GM19372 (cell line): ENCODE measurements around the gene SGF29.
"Not testable (repeated sequence)": the region's sequence is repeated elsewhere in the genome, so short reads cannot be mapped to it uniquely, and the experiment has no call there.

Source experiments
- ATAC-seq: cut with Tn5 transposase; IDR thresholded peaks from one replicate; pipeline ENCODE4 v1.9.1; 2021; ENCODE audit warnings: mild to moderate bottlenecking, low read depth, moderate library complexity; ENCODE audit not compliant: unreplicated experiment

SGF29 gene

DNA sequence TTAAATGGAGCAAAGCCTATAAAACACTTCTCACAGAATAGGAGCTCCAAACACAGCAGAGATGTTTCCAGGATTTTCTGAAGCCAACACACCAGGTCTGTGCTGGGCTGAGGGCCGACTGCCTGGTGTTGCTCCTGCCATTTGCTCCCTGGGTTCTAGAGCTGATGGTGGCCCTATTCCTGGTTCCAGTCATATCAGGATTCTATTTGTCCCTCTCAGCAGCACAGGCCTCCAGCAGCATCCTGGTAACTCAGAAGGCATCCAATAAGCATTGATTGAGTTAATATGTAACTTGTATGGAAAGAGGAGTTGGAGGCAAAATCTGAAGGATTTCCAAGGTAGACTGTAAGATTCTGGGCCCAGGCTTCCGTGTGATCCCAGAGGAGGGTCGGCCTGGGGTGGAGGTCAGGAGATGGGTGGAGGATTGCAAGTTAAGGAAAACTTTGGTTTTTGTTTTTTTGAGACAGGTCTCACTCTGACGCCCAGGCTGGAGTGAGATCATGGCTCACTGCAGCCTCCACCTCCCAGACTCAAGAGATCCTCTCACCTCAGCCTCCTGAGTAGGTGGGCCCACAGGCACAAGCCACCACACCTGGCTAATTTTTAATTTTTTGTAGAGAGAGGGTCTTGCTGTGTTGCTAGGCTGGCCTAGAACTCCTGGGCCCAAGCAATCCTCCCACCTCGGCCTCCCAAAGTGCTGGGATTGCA is 20.6 kb upstream of the SGF29 start:
- no peak for ATAC-seq

DNA sequence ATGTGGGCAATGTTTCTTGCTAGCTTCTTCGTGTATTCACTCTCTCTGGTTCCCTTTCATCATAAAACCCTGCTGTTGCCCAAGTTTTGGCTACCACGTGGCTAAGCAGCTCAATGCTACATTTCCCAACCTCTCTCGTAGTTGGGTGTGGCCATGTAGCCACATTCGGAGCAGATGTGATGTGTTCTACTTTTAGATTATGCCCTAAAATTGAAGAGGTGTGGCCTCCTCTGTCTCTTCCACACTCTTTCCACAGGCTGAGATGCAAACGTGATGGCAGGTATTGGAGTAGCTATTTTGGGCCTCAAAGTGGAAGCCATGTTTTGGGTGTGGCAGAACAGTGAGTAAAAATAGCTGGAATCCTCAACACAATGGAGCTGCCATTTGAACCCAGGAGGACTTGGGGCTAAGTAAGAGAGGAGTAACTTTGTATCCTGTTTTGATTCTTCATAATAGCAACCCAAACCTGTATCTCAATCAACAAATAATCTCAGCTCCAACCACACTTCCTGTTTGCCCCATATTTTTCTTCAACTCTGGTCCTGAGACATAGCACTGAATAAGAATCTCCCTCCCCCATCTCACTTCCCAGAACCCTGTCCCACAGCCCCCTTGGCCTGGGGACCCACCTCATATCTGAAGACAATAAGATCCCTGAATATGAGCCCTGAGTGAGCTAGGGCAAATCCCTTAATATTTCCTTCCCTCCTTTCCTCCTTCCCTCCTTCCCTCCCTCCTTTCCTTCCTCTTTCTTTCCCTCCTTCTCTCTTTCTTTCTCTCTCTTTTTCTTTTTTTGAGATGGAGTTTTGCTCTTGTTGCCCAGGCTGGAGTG is 19.0 kb upstream of the SGF29 start:
- ATAC-seq: no peak

- no peak for ATAC-seq
Observed at GRCh38 chr16:28537076-28537475, 16.6 kb upstream of the SGF29 start.

DNA sequence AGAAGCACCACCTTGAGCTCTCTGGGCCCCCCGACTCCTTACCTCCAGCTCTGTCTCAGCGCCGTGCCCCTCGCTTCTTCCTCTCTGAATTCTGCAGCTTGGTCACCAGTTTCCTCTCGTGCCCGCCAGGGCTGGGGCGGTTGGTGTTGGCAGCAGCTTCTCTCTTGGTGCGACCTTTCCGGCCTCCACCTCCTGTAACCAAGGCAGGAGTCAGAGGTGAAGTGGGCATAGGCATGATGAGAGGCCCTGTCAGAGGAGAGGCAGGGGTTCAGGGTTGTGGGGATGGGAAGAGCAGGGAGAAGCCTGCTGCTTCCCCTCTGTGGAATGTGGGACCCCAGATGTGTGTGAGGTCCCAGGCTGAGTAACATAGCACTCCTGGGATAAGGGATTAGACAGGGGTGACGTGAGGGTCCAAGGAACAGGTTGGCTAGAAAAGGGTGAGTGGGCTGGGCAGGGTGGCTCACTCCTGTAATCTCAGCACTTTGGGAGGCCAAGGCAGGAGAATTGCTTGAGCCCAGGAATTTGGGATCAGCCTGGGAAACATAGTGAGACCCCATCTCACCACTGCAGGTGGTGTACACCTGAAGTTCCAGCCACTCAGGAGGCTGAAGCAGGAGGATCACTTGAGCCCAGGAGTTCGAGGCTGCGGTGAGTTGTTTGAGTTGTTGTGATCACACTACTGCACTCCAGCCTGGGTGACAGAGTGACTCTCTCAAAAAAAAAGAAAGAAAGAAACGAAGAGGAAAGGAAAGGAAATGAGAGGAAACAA is 15.6 kb upstream of the SGF29 start:
- no peak for ATAC-seq

DNA sequence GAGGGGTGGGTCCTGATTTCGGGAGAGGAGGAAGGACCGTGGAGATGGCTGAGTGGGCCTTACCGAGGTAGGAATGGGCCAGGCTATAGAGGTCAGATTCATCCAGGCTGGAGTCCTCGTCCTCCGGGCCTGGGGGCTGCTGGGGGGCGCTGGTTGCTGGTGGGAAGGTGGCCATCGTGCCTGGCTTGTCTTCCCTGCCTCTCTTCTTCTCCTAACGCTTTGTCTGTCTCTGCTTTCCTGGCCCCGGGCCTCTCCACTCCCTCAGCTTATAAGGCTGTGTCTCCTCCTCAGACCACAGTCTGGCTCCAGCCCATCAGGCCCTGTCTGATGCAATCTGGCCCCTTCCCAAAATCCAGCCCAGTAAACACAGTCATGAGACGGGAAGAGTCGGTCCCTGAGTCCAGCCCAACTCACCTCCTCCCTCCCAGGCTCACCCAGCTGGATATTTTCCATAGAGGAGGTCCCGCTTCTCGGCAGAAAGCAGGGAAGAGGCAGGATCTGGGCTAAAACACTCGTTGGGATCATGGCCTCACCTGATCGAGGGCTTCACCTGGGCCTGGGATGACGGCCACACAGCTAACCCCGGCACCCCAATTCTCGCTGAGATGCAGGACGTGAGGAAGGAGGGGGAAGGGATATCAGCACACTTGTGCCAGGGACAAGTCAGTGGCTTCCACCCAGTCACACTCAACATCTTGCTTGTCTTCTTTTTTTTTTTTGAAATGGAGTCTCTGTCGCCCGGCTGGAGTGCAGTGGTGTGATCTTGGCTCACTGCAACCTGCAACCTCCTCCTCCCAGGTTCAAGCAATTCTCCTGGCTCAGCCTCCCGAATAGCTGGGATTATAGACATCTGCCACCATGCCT is 14.8 kb upstream of the SGF29 start, which contains the start of gene NUPR1:
NUPR1 (minus strand) TSS at position 242 of the 864 bp plus-strand sequence; CDS start at position 175, 67 bp downstream.
- ATAC-seq: no peak

DNA sequence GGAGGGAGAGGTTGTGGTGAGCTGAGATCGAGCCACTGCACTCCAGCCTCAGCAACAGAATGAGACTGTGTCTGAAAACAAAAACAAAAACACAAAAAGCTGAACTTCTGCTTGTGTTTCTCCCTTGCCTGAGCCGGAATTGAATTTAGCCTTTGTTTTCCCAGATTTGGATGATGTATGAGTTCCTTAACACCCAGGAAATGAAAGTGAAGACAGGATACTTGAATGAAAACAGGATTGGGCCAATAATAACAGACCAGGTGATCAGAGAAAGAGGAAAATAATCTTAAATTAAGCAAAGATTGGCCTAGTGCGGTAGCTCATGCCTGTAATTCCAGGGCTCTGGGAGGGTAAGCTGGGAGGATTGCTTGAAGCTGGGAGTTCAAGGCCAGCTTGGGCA is 13.4 kb upstream of the SGF29 start:
- no peak for ATAC-seq

DNA sequence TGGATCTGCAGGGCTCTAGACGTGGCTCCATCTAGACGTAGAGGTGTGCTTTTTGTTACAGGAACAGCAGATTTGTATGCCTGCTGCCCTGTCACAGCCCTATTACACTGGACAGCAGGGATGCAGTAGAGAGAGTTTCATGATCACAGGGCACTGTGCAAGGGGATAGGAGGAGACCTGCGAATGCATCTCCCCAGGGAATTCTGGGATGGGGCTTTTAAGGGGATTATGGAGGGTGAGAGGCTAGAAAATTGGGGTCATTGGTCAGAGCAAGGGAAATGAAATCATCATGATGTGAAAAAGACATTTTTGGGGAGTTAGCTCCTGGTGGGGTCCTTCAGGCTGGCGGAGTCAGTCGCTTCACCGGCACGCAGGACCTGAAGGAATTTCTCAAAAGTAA is 11.1 kb upstream of the SGF29 start:
- ATAC-seq: no peak

GRCh38 chr16:28543072-28543471 is 10.6 kb upstream of the SGF29 start:
- ATAC-seq: no peak

- ATAC-seq: no peak
Observed at GRCh38 chr16:28544998-28545397, 8.7 kb upstream of the SGF29 start.

GRCh38 chr16:28545964-28546363 is 7.8 kb upstream of the SGF29 start:
- not testable (repeated sequence) for ATAC-seq

- no peak for ATAC-seq
Observed at GRCh38 chr16:28546626-28547025, 7.1 kb upstream of the SGF29 start.

DNA sequence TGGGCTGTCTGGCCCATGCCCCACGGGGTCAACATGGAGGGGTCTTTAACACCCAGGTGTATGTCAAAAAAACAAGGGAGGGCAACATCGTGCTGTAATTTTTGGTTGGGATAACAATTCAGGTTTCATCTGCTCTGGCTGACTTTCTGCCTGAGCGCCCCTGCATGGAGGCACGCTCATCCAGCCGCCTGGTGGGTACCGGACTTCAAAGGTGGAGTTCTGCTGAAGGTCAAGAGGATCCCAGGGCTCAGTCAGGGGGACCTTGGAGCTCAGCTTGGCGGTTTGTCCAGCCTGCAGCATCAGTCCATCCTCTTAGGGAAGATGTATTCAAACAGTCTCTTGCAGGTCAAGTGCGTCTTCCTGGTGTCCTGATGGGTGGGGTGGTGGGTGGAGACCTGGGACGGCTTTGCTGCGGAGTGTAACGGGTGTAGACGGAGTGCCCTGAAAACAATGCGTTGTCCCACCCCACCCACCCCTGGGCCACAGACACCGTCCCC is 5.4 kb upstream of the SGF29 start:
- no peak for ATAC-seq

GRCh38 chr16:28549301-28549899 is 4.3 kb upstream of the SGF29 start:
- ATAC-seq: no peak

DNA sequence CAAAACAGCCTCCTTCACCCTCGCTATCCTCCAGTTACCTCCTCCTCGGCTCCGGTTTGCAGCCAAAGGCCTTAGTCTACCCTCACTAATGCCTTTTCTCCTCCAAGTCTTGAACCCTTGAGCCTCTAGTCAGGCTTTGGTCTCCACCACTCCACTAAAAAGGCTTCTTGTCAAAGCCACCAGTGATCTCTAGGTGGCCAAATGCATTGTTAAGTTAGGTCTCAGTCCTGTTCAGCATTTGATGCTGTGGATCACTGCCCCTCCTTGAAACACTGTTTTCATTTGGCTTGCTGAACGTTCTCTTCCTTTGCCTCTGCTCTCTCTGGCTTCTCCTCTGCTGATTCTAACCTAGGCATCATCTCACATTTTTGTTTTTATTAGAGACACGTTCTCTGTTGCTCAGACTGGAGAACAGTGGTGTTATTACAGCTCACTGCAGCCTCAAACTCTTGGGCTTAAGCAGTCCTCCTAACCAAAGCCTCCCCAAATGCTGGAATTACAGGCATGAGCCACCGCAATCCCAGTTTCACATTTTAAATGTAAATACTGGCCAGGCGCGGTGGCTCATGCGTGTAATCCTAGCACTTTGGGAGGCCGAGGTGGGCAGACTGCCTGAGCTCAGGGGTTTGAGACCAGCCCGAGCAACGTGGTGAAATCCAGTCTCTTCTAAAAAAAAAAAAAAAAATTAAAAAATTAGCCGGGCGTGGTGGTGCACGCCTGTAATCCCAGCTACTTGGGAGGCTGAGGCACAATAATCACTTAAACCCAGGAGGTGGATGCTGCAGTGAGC is 1.1 kb downstream of the SGF29 start:
- no peak for ATAC-seq

DNA sequence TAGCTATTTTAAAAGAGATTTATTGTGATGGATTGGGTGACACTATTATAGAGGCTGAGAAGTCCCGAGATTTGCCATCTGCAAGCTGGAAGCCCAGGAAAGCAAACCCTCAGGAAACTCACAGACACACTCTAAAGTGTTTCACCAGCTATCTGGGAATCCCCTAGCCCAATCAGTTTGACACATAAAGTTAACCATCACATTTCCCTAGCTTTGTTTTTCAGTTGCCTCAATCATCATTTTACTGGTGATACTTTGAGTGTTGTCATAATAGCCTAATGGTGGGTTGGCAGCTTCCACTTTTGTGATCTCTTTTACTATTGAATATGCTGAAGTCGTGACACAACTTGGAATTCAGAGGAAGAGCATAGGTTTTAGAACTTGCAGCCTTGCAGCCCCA is 1.8 kb downstream of the SGF29 start:
- ATAC-seq: no peak

GRCh38 chr16:28556914-28557320 is 3.2 kb downstream of the SGF29 start:
- ATAC-seq: no peak

DNA sequence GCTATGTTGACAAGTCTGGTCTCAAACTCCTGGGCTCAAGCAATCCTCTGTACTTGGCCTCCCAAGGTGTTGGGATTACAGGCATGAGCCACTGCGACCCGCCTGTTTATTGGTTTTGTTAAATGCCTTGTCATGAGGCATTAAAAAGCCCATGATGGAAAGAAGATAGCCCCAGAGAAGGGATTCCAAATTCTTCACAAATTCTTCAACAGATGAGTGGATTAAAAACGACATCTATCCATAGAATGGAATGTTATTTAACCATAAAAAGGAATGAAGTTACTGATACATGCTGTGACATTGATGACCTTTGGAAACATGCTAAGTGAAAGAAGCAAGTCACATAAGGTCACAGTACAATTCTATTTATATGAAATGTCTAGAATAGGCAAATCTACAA is 4.7 kb downstream of the SGF29 start:
- no peak for ATAC-seq

DNA sequence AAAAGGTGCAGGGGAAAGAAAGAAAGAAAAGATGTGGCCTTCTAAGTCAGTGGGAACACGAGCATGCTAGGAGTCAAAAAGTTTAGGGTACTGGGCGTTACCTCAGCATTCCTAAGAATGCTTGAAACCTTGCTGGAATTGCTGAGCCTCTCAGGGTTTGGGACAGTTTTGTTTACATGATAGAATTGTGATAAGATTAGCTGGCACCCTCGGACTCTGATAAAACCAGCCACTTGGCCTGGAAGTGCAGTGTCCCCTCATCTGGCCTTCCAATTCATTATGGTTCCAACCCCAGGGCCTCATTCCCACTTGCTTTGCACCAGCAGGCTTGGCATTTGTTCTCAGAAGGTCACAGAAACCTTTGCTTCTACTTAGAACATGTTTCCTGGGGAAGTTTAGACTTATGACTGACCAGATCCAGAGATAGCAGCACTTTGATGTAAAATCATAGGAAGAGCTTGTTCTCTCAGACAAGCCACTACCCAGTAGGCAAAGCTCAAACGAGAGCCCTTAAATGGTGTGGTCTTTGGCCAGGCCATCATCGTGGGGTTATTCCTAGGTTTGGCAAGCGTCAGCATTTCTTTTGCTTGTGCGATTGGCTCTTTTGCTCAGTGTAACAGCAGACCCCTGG is 8.0 kb downstream of the SGF29 start:
- ATAC-seq: no peak
